HL-60 (cell line): Measurements from ENCODE around the gene UBTD1.

Source experiments
- DNase-seq, 2 experiments: peaks; one replicate each; pipeline ENCODE4 v3.0.0-alpha.2; 2010 to 2020; ENCODE audit warnings: low read depth in 1 of 2, low spot score in 1 of 2
- H3K27ac ChIP-seq: fragments of 250-450 bp; sonication (Bioruptor Pico); replicated peaks from 2 replicates; pipeline ENCODE4 v1.5.1; 2020; ENCODE audit warnings: mild to moderate bottlenecking, moderate library complexity
- H3K27me3 ChIP-seq: fragments of 250-450 bp; sonication (Bioruptor Pico); 2 replicates; pipeline ENCODE4 v1.5.1; 2021; ENCODE audit warnings: mild to moderate bottlenecking, moderate library complexity; ENCODE audit not compliant: insufficient read depth, poor library complexity, severe bottlenecking
- H3K4me3 ChIP-seq: replicated peaks from 2 replicates; pipeline ENCODE4 v1.5.1; 2011; ENCODE audit warnings: mild to moderate bottlenecking, control low read depth, low read length; ENCODE audit not compliant: insufficient read depth
- GABPA ChIP-seq: IDR thresholded peaks from 2 replicates; pipeline ENCODE4 v1.6.1; 2012; ENCODE audit warnings: low read depth
- POLR2AphosphoS5 ChIP-seq: IDR thresholded peaks from 2 replicates; pipeline ENCODE4 v1.6.1; 2012; ENCODE audit warnings: low read depth
- SPI1 ChIP-seq: IDR thresholded peaks from 2 replicates; pipeline ENCODE4 v1.6.1; 2012; ENCODE audit warnings: low read depth, mild to moderate bottlenecking, borderline replicate concordance
- TF ChIP-seq, protein P1 (sequence below): IDR thresholded peaks from 2 replicates; pipeline ENCODE4 v1.6.1; 2012; ENCODE audit warnings: low read depth; ENCODE audit not compliant: insufficient replicate concordance
- TF ChIP-seq, protein P2 (sequence below): IDR thresholded peaks from one replicate; pipeline ENCODE4 v1.5.1; 2011; ENCODE audit warnings: low read length, control low read depth, inconsistent platforms; ENCODE audit not compliant: insufficient read depth

UBTD1 gene

DNA sequence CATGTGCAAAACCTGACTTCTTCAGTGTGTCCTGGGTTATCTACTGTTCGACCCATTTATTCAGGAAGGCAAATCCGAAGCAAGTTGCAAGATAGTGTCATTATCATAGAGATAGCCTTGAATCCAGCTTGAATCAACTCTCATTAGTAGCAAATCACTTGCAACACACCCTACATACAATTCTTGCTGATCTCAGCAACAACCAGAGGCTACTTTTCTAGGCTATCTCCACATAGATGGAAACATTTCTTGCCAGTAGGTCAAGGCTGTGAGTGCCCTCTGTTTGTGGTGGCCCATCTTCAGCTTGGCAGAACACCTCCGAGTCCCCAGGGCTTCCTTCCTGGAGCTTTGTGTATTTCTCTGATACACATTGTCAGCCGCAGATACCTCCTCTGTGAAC is 12.0 kb downstream of the UBTD1 start:
- TF ChIP-seq, protein P1, sequence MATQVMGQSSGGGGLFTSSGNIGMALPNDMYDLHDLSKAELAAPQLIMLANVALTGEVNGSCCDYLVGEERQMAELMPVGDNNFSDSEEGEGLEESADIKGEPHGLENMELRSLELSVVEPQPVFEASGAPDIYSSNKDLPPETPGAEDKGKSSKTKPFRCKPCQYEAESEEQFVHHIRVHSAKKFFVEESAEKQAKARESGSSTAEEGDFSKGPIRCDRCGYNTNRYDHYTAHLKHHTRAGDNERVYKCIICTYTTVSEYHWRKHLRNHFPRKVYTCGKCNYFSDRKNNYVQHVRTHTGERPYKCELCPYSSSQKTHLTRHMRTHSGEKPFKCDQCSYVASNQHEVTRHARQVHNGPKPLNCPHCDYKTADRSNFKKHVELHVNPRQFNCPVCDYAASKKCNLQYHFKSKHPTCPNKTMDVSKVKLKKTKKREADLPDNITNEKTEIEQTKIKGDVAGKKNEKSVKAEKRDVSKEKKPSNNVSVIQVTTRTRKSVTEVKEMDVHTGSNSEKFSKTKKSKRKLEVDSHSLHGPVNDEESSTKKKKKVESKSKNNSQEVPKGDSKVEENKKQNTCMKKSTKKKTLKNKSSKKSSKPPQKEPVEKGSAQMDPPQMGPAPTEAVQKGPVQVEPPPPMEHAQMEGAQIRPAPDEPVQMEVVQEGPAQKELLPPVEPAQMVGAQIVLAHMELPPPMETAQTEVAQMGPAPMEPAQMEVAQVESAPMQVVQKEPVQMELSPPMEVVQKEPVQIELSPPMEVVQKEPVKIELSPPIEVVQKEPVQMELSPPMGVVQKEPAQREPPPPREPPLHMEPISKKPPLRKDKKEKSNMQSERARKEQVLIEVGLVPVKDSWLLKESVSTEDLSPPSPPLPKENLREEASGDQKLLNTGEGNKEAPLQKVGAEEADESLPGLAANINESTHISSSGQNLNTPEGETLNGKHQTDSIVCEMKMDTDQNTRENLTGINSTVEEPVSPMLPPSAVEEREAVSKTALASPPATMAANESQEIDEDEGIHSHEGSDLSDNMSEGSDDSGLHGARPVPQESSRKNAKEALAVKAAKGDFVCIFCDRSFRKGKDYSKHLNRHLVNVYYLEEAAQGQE = no peak
- TF ChIP-seq GABPA = no peak
- no peak for TF ChIP-seq POLR2AphosphoS5
- TF ChIP-seq SPI1 = no peak
- TF ChIP-seq, protein P2, sequence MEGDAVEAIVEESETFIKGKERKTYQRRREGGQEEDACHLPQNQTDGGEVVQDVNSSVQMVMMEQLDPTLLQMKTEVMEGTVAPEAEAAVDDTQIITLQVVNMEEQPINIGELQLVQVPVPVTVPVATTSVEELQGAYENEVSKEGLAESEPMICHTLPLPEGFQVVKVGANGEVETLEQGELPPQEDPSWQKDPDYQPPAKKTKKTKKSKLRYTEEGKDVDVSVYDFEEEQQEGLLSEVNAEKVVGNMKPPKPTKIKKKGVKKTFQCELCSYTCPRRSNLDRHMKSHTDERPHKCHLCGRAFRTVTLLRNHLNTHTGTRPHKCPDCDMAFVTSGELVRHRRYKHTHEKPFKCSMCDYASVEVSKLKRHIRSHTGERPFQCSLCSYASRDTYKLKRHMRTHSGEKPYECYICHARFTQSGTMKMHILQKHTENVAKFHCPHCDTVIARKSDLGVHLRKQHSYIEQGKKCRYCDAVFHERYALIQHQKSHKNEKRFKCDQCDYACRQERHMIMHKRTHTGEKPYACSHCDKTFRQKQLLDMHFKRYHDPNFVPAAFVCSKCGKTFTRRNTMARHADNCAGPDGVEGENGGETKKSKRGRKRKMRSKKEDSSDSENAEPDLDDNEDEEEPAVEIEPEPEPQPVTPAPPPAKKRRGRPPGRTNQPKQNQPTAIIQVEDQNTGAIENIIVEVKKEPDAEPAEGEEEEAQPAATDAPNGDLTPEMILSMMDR = no peak
- Histone ChIP-seq H3K27ac (no peak overlapping the region), H3K4me3 (no peak overlapping the region), H3K27me3 (no peaks in the 10 kb centered on the region)
- no peak for DNase-seq

DNA sequence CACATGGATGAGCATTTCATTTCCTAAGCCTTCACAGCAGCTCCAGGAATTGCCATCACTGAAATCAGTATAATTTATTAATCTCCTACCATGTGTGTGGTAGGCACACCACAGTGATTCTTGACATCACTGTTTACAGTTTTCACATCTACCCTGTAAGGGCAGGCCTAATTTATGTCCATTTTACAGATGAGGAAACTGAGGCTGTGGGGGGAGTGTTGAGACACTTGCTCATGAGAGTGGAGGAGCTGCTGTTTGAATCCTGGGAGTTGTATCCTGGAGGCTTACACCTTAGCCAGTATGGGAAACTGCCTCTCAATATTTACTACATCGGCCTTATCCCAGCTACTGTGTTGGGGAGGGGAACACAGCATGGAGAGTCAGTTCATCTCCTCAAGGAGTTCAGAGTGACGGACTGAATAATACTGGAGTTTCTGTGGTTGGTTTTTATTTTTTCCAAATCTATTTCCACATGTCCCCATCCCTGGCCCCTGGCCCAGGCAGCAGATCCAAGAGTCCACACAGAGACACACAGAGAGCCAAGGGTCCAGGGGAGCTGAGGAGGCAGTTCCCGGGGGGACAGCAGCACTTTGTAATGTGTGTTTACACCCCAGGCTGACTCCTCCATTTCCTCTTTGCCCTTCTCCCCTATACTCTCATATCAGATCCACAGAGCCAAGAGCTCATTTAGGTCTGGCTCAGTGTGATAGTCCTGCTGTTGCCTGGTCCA is 13.2 kb downstream of the UBTD1 start:
- DNase-seq = no peak
- Histone ChIP-seq H3K27ac (no peak overlapping the region), H3K4me3 (no peak overlapping the region), H3K27me3 (no peaks in the 10 kb centered on the region)
- no peak for TF ChIP-seq SPI1
- no peak for TF ChIP-seq GABPA
- TF ChIP-seq, protein P1 = no peak
- TF ChIP-seq, protein P2 = no peak
- no peak for TF ChIP-seq POLR2AphosphoS5

DNA sequence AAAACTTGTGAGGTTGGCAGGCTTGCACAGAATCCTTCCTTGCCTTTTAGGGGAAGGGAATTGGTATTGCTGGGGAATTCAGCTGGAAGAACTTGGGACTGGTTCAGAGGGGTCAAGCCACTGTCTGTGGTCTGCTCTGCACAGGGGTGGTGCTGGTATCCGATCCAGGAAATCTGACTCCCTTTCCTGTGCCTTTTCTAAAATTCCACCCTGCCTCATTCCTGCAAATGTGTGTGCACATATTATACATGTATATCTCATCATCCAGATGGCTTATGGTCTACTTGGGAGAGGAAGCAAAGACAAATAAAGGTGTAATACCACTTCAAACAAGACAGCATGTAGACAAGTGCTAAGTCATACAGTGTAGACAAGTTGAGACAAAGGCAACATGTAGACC is 14.3 kb downstream of the UBTD1 start:
- TF ChIP-seq, protein P2 = no peak
- TF ChIP-seq SPI1 = no peak
- TF ChIP-seq POLR2AphosphoS5 = no peak
- TF ChIP-seq GABPA = no peak
- TF ChIP-seq, protein P1 = no peak
- Histone ChIP-seq H3K4me3 (no peak overlapping the region), H3K27me3 (no peaks in the 10 kb centered on the region), H3K27ac (no peak overlapping the region)
- no peak for DNase-seq
